HG03039 (cell line): ENCODE measurements around the gene UMAD1.
"Not testable (repeated sequence)": the region's sequence is repeated elsewhere in the genome, so short reads cannot be mapped to it uniquely, and the experiment has no call there.

Experiments
- ATAC-seq: cut with Tn5 transposase; IDR thresholded peaks from one replicate; pipeline ENCODE4 v1.9.1; 2021; ENCODE audit warnings: mild to moderate bottlenecking, moderate library complexity; ENCODE audit not compliant: unreplicated experiment

UMAD1 gene

GRCh38 chr7:7793921-7794320 is 153.4 kb downstream of the UMAD1 start:
- ATAC-seq = no peak

- ATAC-seq = no peak
Observed at GRCh38 chr7:7795203-7795602, 154.7 kb downstream of the UMAD1 start.

GRCh38 chr7:7795630-7796121 is 155.1 kb downstream of the UMAD1 start:
- ATAC-seq = no peak

- no peak for ATAC-seq
Observed at GRCh38 chr7:7798510-7798909, 158.0 kb downstream of the UMAD1 start.

GRCh38 chr7:7799138-7799537 is 158.6 kb downstream of the UMAD1 start:
- no peak for ATAC-seq

GRCh38 chr7:7802531-7802930 is 162.0 kb downstream of the UMAD1 start:
- ATAC-seq = no peak

GRCh38 chr7:7803715-7804178 is 163.2 kb downstream of the UMAD1 start:
- ATAC-seq = no peak

- ATAC-seq = not testable (repeated sequence)
Observed at GRCh38 chr7:7804822-7805221, 164.3 kb downstream of the UMAD1 start.

GRCh38 chr7:7805511-7806153 is 165.1 kb downstream of the UMAD1 start:
- no peak for ATAC-seq

- no peak for ATAC-seq
Observed at GRCh38 chr7:7808156-7808555, 167.6 kb downstream of the UMAD1 start.

- no peak for ATAC-seq
Observed at GRCh38 chr7:7808626-7809025, 168.1 kb downstream of the UMAD1 start.

GRCh38 chr7:7810380-7810779 is 169.8 kb downstream of the UMAD1 start:
- ATAC-seq = no peak

GRCh38 chr7:7810826-7811225 is 170.3 kb downstream of the UMAD1 start:
- ATAC-seq = no peak

GRCh38 chr7:7812112-7812511 is 171.6 kb downstream of the UMAD1 start:
- no peak for ATAC-seq

GRCh38 chr7:7815395-7815794 is 174.8 kb downstream of the UMAD1 start:
- no peak for ATAC-seq

GRCh38 chr7:7816084-7816483 is 175.5 kb downstream of the UMAD1 start:
- ATAC-seq = peak; percentile 40

GRCh38 chr7:7816816-7817536 is 176.4 kb downstream of the UMAD1 start:
- ATAC-seq = no peak

GRCh38 chr7:7817748-7818147 is 177.2 kb downstream of the UMAD1 start:
- no peak for ATAC-seq

GRCh38 chr7:7818179-7818578 is 177.6 kb downstream of the UMAD1 start:
- ATAC-seq = not testable (repeated sequence)

GRCh38 chr7:7819442-7820247 is 179.1 kb downstream of the UMAD1 start:
- no peak for ATAC-seq

GRCh38 chr7:7820409-7820808 is 179.9 kb downstream of the UMAD1 start:
- no peak for ATAC-seq
